Stimulated activated CD8-positive, alpha-beta memory T cell treated with anti-CD3 and anti-CD28 coated beads, Interleukin-15, amount 100 ng/mL, for 1 hour (primary cell): Measurements from ENCODE around the gene KCNJ15.

Experiments
- DNase-seq: peaks from one replicate; pipeline ENCODE4 v3.0.0-alpha.2; 2020; ENCODE audit warnings: low read depth

The KCNJ15 gene

DNA sequence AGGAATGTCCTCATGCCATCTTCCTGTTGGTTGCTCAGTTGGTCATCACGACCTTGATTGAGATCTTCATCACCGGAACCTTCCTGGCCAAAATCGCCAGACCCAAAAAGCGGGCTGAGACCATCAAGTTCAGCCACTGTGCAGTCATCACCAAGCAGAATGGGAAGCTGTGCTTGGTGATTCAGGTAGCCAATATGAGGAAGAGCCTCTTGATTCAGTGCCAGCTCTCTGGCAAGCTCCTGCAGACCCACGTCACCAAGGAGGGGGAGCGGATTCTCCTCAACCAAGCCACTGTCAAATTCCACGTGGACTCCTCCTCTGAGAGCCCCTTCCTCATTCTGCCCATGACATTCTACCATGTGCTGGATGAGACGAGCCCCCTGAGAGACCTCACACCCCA is 42.9 kb downstream of the KCNJ15 start:
- no peak for DNase-seq

DNA sequence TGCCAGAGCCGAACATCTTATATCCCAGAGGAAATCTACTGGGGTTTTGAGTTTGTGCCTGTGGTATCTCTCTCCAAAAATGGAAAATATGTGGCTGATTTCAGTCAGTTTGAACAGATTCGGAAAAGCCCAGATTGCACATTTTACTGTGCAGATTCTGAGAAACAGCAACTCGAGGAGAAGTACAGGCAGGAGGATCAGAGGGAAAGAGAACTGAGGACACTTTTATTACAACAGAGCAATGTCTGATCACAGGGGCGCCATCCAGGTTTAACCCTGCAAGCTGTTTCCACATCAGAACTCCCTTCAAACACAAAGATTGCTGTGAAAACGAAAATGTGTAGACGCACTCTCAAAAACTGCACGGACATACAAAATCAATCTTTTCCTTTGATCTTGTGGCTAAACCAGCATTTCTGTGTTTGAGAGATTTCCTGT is 43.4 kb downstream of the KCNJ15 start:
- no peak for DNase-seq

DNA sequence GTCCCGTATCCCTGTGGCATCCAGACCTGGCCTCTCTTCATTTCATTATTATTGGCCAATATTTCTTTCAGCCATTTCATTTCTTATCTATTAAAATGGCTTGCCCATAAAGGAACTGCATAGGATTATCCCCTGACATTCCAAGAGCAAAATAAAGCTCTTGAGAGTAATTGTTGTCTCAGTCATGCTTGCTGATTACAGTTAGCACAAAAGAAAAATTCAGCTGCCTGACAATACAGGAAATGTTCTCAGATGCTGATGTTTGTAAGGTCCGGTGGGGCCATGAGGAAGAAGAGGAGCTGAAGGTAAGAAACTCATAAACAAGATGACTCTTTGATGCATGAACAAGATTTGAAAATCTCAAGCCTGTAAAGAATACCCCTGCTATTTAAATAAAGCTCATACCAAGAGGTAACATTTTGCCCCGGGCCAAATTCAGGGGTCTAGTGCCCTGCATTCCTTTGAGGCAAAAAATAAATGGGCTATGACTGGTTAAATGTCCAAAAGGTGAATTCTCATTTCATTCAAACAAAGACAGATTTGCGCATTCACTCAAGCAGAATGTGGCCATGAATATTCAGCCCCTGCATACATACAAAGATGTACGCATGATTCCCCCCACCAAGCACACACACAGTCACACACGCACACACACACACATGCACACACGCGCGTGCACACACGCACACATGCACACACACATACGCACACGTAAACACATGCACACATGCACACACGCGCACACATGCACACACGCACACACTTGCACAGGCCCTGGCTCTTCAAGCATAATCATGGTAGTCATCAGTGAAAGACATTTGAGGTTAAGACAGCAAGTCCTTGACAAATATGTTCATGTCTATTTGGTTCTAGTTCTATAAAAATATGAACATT is 44.8 kb downstream of the KCNJ15 start:
- no peak for DNase-seq

DNA sequence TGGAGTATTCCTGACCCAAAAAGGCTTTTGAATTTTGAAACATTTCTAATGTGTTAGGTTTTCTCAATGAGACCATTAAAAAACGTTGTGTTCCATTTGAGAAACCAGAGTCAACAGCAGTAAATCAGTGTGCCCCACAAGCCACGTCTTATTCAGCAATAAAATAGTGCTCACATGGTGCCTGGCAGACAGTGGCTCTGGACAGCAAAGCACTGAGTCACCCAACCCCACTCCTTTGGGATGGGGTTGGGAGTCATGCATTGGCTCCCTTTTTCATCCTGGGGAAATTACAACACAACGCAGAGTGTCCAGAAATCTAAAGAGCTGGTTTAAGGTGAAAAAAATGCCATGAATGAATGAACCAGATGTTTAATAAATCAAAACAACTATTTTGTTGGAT is 46.5 kb downstream of the KCNJ15 start:
- DNase-seq: no peak

DNA sequence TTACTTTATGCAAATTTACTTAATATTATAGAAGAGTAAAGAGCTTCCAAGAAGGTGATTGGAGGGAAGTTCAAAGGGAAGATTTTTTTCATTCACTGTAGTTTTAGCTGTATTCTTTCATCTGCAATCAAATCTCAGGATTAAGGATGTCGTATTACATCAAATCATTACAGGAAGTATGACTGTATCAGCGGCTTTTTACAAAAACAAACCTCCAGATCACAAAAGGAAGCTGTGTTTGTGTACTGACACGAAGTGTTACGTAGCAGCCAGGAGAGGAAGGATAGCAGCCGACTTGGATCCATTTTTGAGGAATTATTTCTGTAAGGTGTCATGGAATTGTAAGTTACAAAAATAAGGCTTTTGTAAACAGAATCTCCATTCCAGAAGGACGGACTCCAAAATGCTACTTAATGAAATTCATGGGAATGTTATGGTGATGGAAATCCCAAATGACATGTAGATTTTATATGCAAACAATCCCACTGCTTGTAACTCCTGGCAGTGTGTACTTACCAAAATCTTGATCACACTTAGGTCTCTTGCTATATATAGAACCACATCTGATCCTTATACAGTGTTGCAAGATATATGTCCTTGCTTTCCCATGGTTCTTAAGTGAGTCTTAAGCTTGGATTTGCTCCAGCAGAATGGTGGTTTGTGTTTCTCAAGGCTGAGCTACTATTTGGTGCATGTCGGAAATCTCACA is 49.8 kb downstream of the KCNJ15 start:
- DNase-seq: no peak

DNA sequence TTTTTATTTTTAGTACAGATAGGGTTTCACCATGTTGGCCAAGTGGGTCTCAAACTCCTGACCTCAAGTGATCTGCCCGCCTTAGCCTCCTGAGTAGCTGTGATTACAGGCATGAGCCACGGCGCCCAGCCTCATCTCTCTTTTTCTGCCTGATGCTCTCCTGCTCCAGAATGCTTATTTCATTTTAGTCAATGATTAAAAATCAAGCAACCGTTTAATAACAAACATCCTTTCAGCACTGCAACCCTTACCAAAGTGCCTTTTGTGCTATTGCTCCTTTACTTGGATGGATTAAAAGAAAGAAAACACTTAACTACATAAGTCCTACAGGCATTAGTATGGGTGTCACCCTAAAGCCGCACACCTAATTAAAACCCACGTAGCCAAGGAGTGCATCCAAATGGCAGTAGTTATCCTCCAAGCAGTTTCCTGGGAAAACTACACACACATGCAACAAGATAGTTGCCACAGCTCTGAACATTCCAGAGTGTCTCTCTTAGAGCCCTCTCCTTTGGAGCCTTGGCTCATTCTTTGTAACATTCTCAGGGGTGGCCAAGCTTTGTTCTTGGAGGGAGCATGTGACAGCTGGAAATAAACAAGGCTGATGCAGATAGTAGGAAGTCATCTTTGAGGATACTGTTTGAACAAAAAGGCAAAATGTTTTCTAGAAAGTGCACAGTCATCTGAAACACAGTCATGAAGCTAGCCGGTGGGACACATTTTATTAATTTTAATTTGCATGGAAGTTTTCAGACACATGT is 51.2 kb downstream of the KCNJ15 start:
- no peak for DNase-seq

DNA sequence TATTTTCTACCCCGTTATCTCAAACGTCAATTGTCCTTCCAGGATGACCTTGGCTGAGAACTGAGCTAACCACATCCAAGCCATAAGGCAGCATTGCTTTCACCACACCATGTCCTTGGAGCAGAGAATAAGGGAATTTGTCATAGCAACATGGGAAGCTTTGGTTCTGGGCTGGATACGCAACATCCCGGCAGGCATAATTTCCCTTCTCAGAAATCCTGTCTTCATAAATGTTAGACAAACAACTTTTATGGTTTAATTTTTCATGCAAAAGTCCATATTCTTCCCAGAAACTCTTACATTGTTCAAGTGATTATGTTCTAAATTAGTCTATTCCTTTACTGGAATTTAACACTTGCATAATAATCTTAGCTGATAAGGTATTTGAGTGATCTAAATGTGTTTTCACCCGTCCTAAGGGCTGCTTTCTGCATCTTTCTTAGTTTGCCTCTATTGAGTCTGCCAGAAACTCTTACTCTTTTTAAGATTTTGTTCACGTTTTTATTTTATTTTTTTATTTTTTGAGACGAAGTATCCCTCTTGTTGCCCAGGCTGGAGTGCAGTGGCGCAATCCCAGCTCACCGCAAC is 51.8 kb downstream of the KCNJ15 start:
- DNase-seq: no peak

DNA sequence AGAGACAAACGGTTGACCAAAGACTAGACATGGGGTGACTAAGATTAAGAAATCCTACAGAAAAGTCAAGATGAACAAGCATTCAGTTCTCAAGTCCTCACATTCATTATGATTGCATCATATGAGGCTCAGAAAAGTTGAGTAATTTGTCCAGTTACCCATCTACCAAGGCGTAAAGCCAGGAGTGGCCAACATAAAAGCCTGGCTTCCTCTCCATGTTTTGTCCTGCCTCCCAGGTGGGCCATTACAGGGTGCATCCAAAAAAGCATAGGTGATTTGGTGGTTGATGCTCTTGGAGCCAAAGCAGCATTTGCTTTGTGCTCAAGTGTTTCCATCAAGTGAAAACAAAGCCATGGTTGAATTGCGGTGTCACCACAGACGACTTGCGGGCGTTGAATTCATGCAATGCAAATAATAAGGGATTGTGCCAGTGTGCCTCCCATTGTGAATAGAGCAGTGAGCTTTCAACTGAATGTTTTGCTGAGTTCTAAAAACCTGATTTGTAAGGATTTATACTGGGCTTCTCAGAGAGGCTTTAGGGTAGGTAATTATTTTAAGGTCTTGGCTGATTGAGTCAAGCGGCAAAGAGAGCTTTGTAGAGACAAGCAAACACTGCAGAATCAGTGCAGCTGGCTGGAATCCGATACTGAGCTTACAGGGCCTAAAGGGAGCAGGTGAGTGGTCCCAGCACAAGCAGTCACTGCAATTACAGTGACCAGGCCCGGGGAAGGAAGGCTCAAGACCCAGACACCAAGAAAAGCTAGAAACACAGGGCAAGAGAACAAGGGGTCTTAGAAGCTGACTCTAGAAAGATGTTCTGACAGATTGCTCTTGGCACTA is 54.1 kb downstream of the KCNJ15 start:
- DNase-seq: no peak

DNA sequence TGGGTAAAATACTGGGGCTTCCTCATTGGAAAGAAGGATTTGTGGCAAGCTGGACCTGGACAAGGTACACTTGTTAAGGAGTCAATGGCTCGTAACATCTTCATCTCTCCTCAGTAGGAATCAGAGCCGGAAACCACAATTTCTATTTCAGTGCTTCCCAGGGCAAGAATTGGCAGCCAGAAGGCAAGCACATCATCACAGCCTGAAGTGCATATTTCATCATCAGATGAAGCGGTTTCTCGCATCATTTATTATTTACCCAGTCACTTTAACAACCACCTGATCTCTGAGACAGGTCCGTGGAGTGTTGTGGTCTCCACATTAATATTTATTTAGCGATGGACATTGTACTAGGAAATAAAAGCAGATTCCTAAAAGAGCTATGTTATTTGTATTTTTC is 55.0 kb downstream of the KCNJ15 start:
- no peak for DNase-seq

DNA sequence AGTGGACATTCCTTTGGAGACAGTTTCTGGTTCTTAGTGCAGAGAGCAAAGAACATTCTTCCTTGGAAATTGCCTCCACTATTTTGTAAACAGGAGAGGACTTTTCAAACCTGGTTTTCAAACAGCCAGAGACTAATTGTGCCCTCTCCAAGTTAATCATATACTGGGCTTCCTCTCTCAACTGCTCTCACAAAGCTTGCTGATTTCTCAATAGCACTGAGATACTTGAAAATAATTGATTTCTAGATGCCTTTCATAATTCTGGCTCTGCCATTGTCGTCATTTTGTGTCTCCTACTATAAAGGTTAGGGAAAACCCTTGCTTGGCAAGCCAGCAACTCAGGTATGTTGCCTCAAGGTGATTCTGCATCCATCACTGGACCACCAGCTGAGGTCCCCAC is 56.0 kb downstream of the KCNJ15 start:
- no peak for DNase-seq

DNA sequence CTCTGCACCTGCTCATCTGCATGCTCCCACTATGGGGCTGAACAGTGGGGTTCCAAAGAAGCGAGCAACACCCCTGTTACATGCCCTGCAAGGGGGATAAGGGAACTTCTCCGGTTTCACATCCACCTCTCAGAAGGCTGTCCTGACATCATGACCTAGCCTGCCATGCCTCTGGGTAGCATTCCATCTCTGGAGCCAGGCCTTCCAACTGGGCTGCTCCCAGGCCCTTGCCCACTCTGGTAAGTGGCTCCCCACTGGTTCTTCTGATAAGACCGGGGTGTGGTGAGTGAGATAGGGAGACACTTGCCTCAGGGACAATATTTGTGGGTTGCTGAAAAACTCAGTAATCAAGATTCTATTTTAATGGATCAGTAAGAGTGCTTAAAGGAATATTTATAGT is 57.8 kb downstream of the KCNJ15 start:
- no peak for DNase-seq

DNA sequence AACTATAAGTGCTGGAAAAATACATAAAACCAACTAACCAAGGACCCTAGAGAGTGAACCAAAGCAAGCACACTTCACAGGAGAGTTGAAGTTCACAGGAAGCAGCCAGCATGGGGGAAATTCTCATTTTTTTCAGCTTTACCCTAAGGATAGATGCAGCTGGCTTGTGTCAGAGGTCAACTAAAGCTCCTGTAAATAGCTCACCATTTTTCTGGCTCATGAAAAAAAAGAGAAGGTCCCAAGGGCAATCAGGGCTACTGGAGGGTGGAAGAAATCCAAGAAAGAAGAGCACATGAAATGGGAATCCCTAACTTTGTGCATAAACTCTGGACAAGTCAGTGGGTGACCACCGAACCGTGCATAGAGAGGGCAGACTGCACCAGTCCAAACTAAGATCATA is 58.3 kb downstream of the KCNJ15 start:
- no peak for DNase-seq

DNA sequence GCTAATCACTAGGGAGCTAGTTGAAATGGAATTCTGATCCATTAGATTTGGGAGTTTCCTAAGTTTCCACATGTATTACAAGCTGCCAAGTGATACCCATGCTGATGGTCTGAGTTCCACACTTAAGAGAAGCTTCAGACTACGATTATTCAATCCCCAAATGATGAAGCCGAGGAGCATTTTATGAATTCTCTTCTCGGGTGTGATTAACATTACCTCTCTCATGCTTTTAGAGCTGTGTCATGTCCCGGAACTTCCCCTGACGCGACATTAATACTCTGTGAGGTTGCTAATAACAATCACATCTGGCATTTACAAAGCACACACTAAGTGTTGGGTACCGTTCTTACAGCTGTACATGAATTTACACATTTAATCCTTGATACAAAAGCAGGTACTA is 63.0 kb downstream of the KCNJ15 start:
- no peak for DNase-seq

DNA sequence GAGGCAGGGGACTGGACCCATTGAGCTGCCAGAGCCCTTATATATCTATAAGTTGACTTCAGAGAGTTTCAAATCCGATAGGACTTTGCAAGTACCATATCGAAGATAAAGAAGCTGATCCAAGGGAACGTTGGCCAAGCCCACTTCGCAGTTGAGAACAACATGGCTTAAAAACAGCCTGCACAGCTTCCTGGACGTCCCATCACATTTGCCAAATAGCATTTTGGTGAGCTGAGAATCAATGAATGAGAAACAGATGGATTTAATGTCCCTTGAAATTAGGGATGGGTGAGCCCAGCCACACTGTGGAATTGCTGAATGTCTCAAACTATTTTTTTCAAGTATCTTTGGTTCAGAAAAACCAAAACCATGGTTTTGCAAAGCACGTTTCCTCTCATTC is 64.8 kb downstream of the KCNJ15 start:
- no peak for DNase-seq

DNA sequence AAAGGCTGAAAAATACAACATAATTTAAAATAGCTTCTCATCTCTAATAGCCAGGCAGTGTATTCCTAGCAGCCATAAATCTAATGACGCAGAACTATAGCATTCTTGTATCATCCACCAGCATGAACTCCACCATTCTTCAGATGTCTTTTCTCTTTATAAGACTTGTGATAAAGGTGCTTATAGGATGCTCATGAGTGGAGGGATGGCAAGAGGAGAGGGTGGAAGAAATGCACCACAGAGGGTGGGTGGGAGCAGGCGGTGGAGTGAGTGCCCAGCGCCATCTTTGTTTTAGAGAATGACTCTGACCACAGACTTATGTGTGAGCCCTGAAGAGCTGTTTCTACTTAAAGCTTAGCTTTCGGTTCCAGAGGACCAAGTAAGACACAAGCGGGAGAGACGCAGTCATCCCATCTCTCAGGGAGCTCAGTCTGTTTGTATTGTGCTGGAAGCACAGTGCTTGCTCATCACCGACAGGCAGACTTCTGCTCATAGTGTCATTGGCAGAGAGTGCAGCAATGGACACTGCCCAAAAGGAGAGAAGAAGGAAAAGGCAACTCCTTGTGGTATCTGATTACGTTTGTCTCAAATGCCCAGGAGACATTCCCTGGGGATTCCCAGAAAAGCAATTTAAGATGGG is 65.6 kb downstream of the KCNJ15 start:
- DNase-seq: no peak

DNA sequence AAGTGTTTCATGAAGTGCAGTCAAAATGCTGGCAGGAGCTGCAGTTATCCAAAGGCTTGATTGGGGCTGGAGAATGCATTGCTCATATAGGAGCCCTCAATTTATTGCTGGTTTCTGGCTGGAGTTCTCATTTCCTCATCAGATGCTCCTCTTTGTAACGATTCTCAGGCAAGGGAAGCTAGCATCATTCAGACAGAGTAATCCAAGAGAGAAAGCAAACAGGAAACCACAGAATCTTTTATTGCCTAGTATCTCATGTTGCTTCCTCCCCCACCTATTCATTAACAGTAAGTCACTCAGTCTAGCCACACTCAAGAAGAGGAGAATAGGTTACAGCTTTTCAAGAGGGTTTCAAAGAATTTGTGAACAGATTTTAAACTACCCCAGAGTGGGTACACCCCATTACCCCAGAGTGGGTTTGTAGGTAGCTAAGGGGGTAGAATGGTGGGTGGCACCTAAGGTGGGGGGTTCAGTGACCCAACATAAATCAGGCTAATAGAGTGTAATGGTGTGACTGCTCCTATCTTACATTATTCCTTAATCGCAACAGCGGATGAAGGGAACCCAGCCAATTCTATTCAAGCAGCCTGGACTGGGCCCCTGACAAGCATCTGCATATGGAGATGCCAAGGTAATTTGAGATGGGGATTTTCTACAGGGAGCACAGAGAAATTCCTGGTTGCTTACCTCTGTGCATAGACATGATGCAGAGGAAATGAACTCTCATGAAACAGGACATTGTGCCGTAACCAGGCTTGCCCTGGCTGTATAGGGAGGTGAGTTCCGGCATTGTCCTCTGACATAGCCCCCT is 67.1 kb downstream of the KCNJ15 start:
- no peak for DNase-seq

DNA sequence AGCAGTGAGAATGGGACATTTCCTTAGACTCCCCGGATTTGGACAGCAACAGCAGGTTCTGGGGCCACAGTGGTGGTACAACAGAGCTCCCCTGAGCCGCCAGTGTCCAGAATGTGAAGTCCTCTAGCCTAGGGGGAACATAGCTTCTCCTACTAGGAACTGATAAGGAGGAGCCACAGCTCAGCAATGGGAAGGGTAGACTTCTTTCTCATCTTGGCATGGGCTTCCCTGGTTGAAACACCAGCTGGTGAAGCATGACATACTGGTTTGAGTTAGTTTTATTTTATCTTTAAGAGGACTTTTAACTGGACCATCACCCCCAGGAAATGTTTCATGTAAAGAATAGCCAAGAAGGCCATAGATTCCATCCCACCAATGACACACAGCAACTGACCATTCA is 68.4 kb downstream of the KCNJ15 start:
- no peak for DNase-seq

DNA sequence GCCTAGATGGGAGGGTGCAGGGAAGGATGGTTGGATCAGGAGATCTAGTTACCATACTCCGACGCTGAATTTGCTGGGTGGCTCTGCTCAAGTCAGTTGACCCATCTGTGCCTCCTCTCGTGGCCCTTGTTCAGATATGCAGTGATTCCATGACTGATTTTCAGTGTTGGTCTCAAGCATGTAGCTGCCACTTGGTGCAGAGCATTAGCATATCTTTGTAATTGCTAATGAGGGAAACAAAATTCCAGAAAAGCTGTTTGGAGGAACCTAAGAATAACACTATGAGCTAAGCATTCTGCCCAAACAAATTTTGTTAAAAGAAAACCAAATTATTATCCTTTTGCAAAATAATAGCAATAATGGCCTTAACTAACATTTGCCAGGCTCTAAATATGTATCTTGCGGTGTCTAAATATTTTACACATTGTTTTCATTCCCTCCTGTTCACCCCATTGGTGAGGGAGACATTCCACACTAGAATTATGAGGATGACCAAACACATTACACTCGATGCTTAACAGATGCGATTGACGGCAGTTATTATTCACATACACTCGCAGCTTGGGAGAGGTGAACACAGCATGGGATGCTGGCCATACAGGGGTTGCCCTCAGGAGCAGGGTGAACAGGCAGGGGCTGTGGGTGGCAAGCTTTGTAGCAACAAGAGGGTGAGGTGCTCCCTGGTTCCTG is 69.1 kb downstream of the KCNJ15 start:
- no peak for DNase-seq

DNA sequence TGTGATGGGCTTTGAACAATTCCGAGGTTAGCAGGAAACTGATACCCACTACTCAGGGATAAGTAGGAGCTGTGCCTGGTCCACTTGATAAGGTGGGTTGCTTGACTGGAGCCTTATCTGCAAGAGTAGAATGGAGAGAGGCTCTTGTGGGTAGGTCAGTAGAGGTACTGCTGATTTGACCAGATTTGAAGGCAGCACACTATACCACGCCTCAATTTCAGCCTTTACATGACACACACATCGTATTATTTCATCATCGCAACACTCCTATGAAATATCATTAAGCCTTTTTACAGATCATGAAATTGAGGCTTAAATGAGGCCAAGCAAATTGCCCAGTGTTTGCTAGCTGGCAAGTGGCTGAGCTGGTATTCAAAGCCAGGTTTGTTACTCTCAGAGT is 69.6 kb downstream of the KCNJ15 start:
- DNase-seq: no peak

DNA sequence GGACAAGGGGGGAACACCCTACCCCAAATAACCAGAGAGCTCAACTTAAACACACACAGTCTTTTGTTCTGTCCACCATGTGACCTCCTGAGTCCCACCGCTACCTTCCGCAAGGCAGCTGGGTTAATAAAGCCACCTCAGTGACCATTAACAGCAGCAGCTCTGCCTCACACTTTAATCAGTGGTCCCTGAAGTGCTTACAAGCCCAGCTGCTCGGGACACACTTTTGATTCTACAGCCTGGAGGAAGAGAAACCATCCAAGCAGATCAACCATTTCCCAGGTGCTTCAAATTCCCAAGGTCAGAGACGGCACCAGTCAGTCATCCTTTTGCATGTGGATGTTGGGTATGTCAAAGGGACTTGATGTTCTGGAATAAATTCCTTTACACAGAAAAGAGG is 70.1 kb downstream of the KCNJ15 start:
- no peak for DNase-seq
